ENCODE data around the gene OR2T11. TPM values are rescaled to one million over a fixed set of nuclear protein-coding genes. Genes with fewer than 3 reads are reported as not detected.

Gene OR2T11
- total and polyA plus RNA-seq, 2 experiments from 2014 or later = not detected

GRCh38 chr1:248625166-248625565 is 9.7 kb downstream of the OR2T11 start:
- Histone ChIP-seq H4K20me1 (ENCODE audit: insufficient read depth, poor library complexity, severe bottlenecking) (no peaks in the 10 kb centered on the region), H3K4me2 (no peak overlapping the region), H3K9me2 (replicated peaks; ENCODE audit: insufficient read depth) (no peaks in the 10 kb centered on the region), H2AFZ (no peak overlapping the region), H3K79me2 (no peaks in the 10 kb centered on the region), H3K4me3 (no peak overlapping the region), H3K4me1 (ENCODE audit: insufficient read depth) (no peaks in the 10 kb centered on the region), H3K9me3 (ENCODE audit: low read depth) (no peaks in the 10 kb centered on the region), H3K36me3 (replicated peaks; ENCODE audit: insufficient read depth, low read depth) (no peaks in the 10 kb centered on the region), H3K27me3 (no peaks in the 10 kb centered on the region), H3K27ac (no peak overlapping the region)
- DNase-seq (ENCODE audit: low spot score) = no peak
- WGBS (ENCODE audit: low lambda C conversion rate, missing lambda C conversion rate) = 30% methylated on average over 4 of the region's 4 CpGs
- TF ChIP-seq CTCF (IDR thresholded peaks at IDR 0.05; ENCODE audit: poor library complexity) = no peak
- TF ChIP-seq EZH2 (IDR thresholded peaks at IDR 0.05; ENCODE audit: borderline replicate concordance) = no peak
- TF ChIP-seq EZH2phosphoT487 (IDR thresholded peaks at IDR 0.05; ENCODE audit: low read depth, severe bottlenecking, unreplicated experiment) = no peak

GRCh38 chr1:248622570-248623001 is 12.3 kb downstream of the OR2T11 start:
- Histone ChIP-seq H3K27ac (no peak overlapping the region), H4K20me1 (ENCODE audit: insufficient read depth, poor library complexity, severe bottlenecking) (no peaks in the 10 kb centered on the region), H3K4me3 (no peak overlapping the region), H3K9me3 (ENCODE audit: low read depth) (no peaks in the 10 kb centered on the region), H3K79me2 (no peaks in the 10 kb centered on the region), H3K4me2 (no peak overlapping the region), H3K9me2 (replicated peaks; ENCODE audit: insufficient read depth) (no peaks in the 10 kb centered on the region), H3K4me1 (ENCODE audit: insufficient read depth) (no peaks in the 10 kb centered on the region), H2AFZ (no peak overlapping the region), H3K36me3 (replicated peaks; ENCODE audit: insufficient read depth, low read depth) (no peaks in the 10 kb centered on the region), H3K27me3 (no peaks in the 10 kb centered on the region)
- peak; percentile 31 for TF ChIP-seq CTCF (IDR thresholded peaks at IDR 0.05; ENCODE audit: poor library complexity)
- TF ChIP-seq EZH2phosphoT487 (IDR thresholded peaks at IDR 0.05; ENCODE audit: low read depth, severe bottlenecking, unreplicated experiment) = no peak
- TF ChIP-seq EZH2 (IDR thresholded peaks at IDR 0.05; ENCODE audit: borderline replicate concordance) = no peak
- 82% methylated on average over 4 of the region's 4 CpGs for WGBS (ENCODE audit: low lambda C conversion rate, missing lambda C conversion rate)
- DNase-seq (ENCODE audit: low spot score) = no peak

- no peaks in the 10 kb centered on the region for H3K9me2 ChIP-seq (replicated peaks; ENCODE audit: insufficient read depth)
- no peaks in the 10 kb centered on the region for H3K4me1 ChIP-seq (ENCODE audit: insufficient read depth)
- no peaks in the 10 kb centered on the region for H3K79me2 ChIP-seq
- H3K27me3 ChIP-seq = no peaks in the 10 kb centered on the region
- DNase-seq (ENCODE audit: low spot score) = no peak
- H3K4me2 ChIP-seq = no peak overlapping the region
- H3K9me3 ChIP-seq (ENCODE audit: low read depth) = no peaks in the 10 kb centered on the region
- TF ChIP-seq EZH2phosphoT487 (IDR thresholded peaks at IDR 0.05; ENCODE audit: low read depth, severe bottlenecking, unreplicated experiment) (no peak), CTCF (IDR thresholded peaks at IDR 0.05; ENCODE audit: poor library complexity) (no peak), EZH2 (IDR thresholded peaks at IDR 0.05; ENCODE audit: borderline replicate concordance) (no peak)
- no peak overlapping the region for H3K4me3 ChIP-seq
- H3K36me3 ChIP-seq (replicated peaks; ENCODE audit: insufficient read depth, low read depth) = no peaks in the 10 kb centered on the region
- no peaks in the 10 kb centered on the region for H4K20me1 ChIP-seq (ENCODE audit: insufficient read depth, poor library complexity, severe bottlenecking)
- WGBS (ENCODE audit: low lambda C conversion rate, missing lambda C conversion rate) = 59% methylated on average over 7 of the region's 7 CpGs
- no peak overlapping the region for H2AFZ ChIP-seq
- no peak overlapping the region for H3K27ac ChIP-seq
These were observed 13.1 kb downstream of the OR2T11 start for GRCh38 chr1:248621770-248622169.

GRCh38 chr1:248618878-248619277 is 16.0 kb downstream of the OR2T11 start:
- TF ChIP-seq CTCF (IDR thresholded peaks at IDR 0.05; ENCODE audit: poor library complexity) (peak; percentile 14), EZH2 (IDR thresholded peaks at IDR 0.05; ENCODE audit: borderline replicate concordance) (no peak)
- H3K27ac ChIP-seq = no peak overlapping the region
- H3K4me2 ChIP-seq = no peak overlapping the region
- no peaks in the 10 kb centered on the region for H3K9me2 ChIP-seq (replicated peaks; ENCODE audit: insufficient read depth)
- H3K27me3 ChIP-seq = no peaks in the 10 kb centered on the region
- DNase-seq (ENCODE audit: low spot score) = no peak
- no peaks in the 10 kb centered on the region for H3K4me1 ChIP-seq (ENCODE audit: insufficient read depth)
- H2AFZ ChIP-seq = no peak overlapping the region
- no peaks in the 10 kb centered on the region for H3K79me2 ChIP-seq
- H3K4me3 ChIP-seq = no peak overlapping the region
- H3K36me3 ChIP-seq (replicated peaks; ENCODE audit: insufficient read depth, low read depth) = no peaks in the 10 kb centered on the region
- WGBS (ENCODE audit: low lambda C conversion rate, missing lambda C conversion rate) = 21% methylated on average over 3 of the region's 3 CpGs
- no peaks in the 10 kb centered on the region for H4K20me1 ChIP-seq (ENCODE audit: insufficient read depth, poor library complexity, severe bottlenecking)
- H3K9me3 ChIP-seq (ENCODE audit: low read depth) = no peaks in the 10 kb centered on the region
